H9 (cell line): ENCODE data around the gene MUC22. TPM values are rescaled to one million over a fixed set of nuclear protein-coding genes. Genes with fewer than 3 reads are reported as not detected.

Experiments
- DNase-seq: peaks from one replicate; pipeline ENCODE4 v3.0.0-alpha.2; 2017
- H2AFZ ChIP-seq: one replicate; pipeline ENCODE4 v1.6.1; 2013; ENCODE audit warnings: mild to moderate bottlenecking, low read length, control low read depth, moderate library complexity
- H2AK5ac ChIP-seq: 2 replicates; pipeline ENCODE4 v1.6.1; 2013; ENCODE audit warnings: low read length, control low read depth, mixed read lengths; ENCODE audit not compliant: insufficient read length
- H2BK120ac ChIP-seq: one replicate; pipeline ENCODE4 v1.6.1; 2013; ENCODE audit warnings: low read depth, mild to moderate bottlenecking, low read length, control low read depth, inconsistent platforms; ENCODE audit not compliant: poor library complexity, severe bottlenecking
- H2BK12ac ChIP-seq: 2 replicates; pipeline ENCODE4 v1.6.1; 2013; ENCODE audit warnings: low read length, control low read depth, mixed read lengths, low read depth; ENCODE audit not compliant: insufficient read length
- H2BK15ac ChIP-seq: 2 replicates; pipeline ENCODE4 v1.6.1; 2013; ENCODE audit warnings: low read depth, low read length, control low read depth
- H2BK20ac ChIP-seq: one replicate; pipeline ENCODE4 v1.6.1; 2013; ENCODE audit warnings: low read depth, mild to moderate bottlenecking, low read length, control low read depth, inconsistent platforms; ENCODE audit not compliant: poor library complexity, severe bottlenecking
- H2BK5ac ChIP-seq: 2 replicates; pipeline ENCODE4 v1.6.1; 2013; ENCODE audit warnings: low read length, control low read depth, mixed read lengths; ENCODE audit not compliant: insufficient read length
- H3K14ac ChIP-seq: 2 replicates; pipeline ENCODE4 v1.6.1; 2013; ENCODE audit warnings: low read length, control low read depth; ENCODE audit not compliant: insufficient read depth
- H3K18ac ChIP-seq: 2 replicates; pipeline ENCODE4 v1.6.1; 2013; ENCODE audit warnings: low read depth, mild to moderate bottlenecking, mixed read lengths, low read length, control low read depth; ENCODE audit not compliant: insufficient read length
- H3K23ac ChIP-seq: 2 replicates; pipeline ENCODE4 v1.6.1; 2013; ENCODE audit warnings: low read length, control low read depth, mixed read lengths, low read depth; ENCODE audit not compliant: insufficient read length
- H3K23me2 ChIP-seq: 2 replicates; pipeline ENCODE4 v1.6.1; 2013; ENCODE audit warnings: low read depth, mild to moderate bottlenecking, mixed read lengths, low read length, control low read depth; ENCODE audit not compliant: insufficient read length, poor library complexity, severe bottlenecking
- H3K27ac ChIP-seq: 2 replicates; pipeline ENCODE4 v1.5.1; 2013; ENCODE audit warnings: low read length, control low read depth, mixed read lengths, low read depth; ENCODE audit not compliant: insufficient read length
- H3K27me3 ChIP-seq: 2 replicates; pipeline ENCODE4 v1.6.1; 2013; ENCODE audit warnings: low read length, control low read depth, inconsistent platforms; ENCODE audit not compliant: insufficient read depth
- H3K4ac ChIP-seq: 2 replicates; pipeline ENCODE4 v1.6.1; 2013; ENCODE audit warnings: low read depth, mild to moderate bottlenecking, control low read depth, inconsistent platforms, low read length, moderate library complexity
- H3K4me1 ChIP-seq: 2 replicates; pipeline ENCODE4 v1.6.1; 2013; ENCODE audit warnings: low read length, control low read depth, inconsistent platforms; ENCODE audit not compliant: insufficient read depth
- H3K4me2 ChIP-seq: 2 replicates; pipeline ENCODE4 v1.6.1; 2013; ENCODE audit warnings: low read length, control low read depth, mixed read lengths; ENCODE audit not compliant: insufficient read length, insufficient read depth
- H3K56ac ChIP-seq: 2 replicates; pipeline ENCODE4 v1.6.1; 2013; ENCODE audit warnings: low read depth, mild to moderate bottlenecking, mixed read lengths, low read length, control low read depth; ENCODE audit not compliant: insufficient read length
- H3K79me1 ChIP-seq: 2 replicates; pipeline ENCODE4 v1.6.1; 2013; ENCODE audit warnings: low read depth, mild to moderate bottlenecking, moderate library complexity, low read length, control low read depth, inconsistent platforms; ENCODE audit not compliant: insufficient read depth, poor library complexity, severe bottlenecking
- H3K79me2 ChIP-seq: 2 replicates; pipeline ENCODE4 v1.6.1; 2013; ENCODE audit warnings: low read length, control low read depth, inconsistent platforms; ENCODE audit not compliant: insufficient read depth
- H3K9ac ChIP-seq: 2 replicates; pipeline ENCODE4 v1.6.1; 2013; ENCODE audit warnings: low read length, control low read depth, mixed read lengths; ENCODE audit not compliant: insufficient read length; ENCODE audit errors: extremely low read depth
- H3K9me3 ChIP-seq: one replicate; pipeline ENCODE4 v1.6.1; 2013; ENCODE audit warnings: low read depth, low read length, inconsistent platforms; ENCODE audit not compliant: control insufficient read depth
- H3T11ph ChIP-seq: one replicate; pipeline ENCODE4 v1.6.1; 2013; ENCODE audit warnings: mild to moderate bottlenecking, low read length, control low read depth, inconsistent platforms
- H4K20me1 ChIP-seq: one replicate; pipeline ENCODE4 v1.6.1; 2013; ENCODE audit not compliant: control insufficient read depth, insufficient read length, insufficient read depth
- H4K5ac ChIP-seq: 2 replicates; pipeline ENCODE4 v1.6.1; 2013; ENCODE audit warnings: low read depth, mild to moderate bottlenecking, mixed read lengths, low read length, control low read depth; ENCODE audit not compliant: insufficient read length
- H4K8ac ChIP-seq: replicated peaks from 2 replicates; pipeline ENCODE4 v1.6.1; 2013; ENCODE audit warnings: low read length, control low read depth, mixed read lengths, low read depth; ENCODE audit not compliant: insufficient read length
- H4K91ac ChIP-seq: 2 replicates; pipeline ENCODE4 v1.6.1; 2013; ENCODE audit warnings: low read depth, mild to moderate bottlenecking, moderate library complexity, mixed read lengths, low read length, control low read depth; ENCODE audit not compliant: insufficient read length
- H3K27ac Mint-ChIP-seq, 3 experiments: 2 replicates in 2 of 3; 3 replicates in 1 of 3; pipeline ENCODE4 v1.8.0; 2020 to 2021; ENCODE audit warnings: mixed read lengths in 3 of 3, mild to moderate bottlenecking in 1 of 3, moderate library complexity in 1 of 3
- H3K27me3 Mint-ChIP-seq: 2 replicates; pipeline ENCODE4 v1.8.0; 2021; ENCODE audit warnings: low read depth, mild to moderate bottlenecking, moderate library complexity, mixed read lengths
- H3K36me3 Mint-ChIP-seq, 3 experiments: 2 replicates in 2 of 3; 3 replicates in 1 of 3; pipeline ENCODE4 v1.8.0; 2020 to 2021; ENCODE audit warnings: low read depth in 3 of 3, mixed read lengths in 3 of 3; ENCODE audit not compliant: insufficient read depth in 1 of 3
- H3K4me1 Mint-ChIP-seq, 2 experiments: 2 replicates each; pipeline ENCODE4 v1.8.0; 2020; ENCODE audit warnings: mixed read lengths in 2 of 2
- H3K4me3 Mint-ChIP-seq, 2 experiments: 2 replicates in 1 of 2; 3 replicates in 1 of 2; pipeline ENCODE4 v1.8.0; 2020 to 2021; ENCODE audit warnings: mild to moderate bottlenecking in 2 of 2, mixed read lengths in 2 of 2, moderate library complexity in 1 of 2
- H3K9me3 Mint-ChIP-seq, 2 experiments: 2 replicates in 1 of 2; 3 replicates in 1 of 2; pipeline ENCODE4 v1.8.0; 2020; ENCODE audit warnings: mild to moderate bottlenecking in 2 of 2, mixed read lengths in 2 of 2, moderate library complexity in 1 of 2
- CTCF ChIP-seq: fragments of 200-600 bp; sonication (generic); conservative IDR thresholded peaks from 3 replicates; pipeline ENCODE4 v1.8.0; 2021; ENCODE audit warnings: antibody characterized with exemption, mild to moderate bottlenecking
- WGBS: extraction: QIAGEN DNeasy Blood & Tissue Kit; methylation state at CpG from one replicate; pipeline ENCODE4 v1.1.7; 2013; ENCODE audit warnings: missing lambda C conversion rate, low lambda C conversion rate, mixed read lengths; ENCODE audit not compliant: insufficient read length; ENCODE audit errors: extremely low coverage; 5-methylcytosine and 5-hydroxymethylcytosine counted together
- total RNA-seq: library from RNA; stranded (reverse); gene quantifications from 2 replicates; pipeline ENCODE4 v1.2.1, GENCODE V29; 2021

MUC22 gene
- total RNA-seq, 1 experiment from 2014 or later = not detected

GRCh38 chr6:30997301-30997700 is 13.0 kb upstream of the MUC22 start:
- Histone ChIP-seq H2BK20ac (no peak overlapping the region), H3K79me2 (no peaks in the 10 kb centered on the region), H3K18ac (no peak overlapping the region), H2AFZ (no peak overlapping the region), H3K23me2 (no peaks in the 10 kb centered on the region), H3K9ac (no peak overlapping the region), H4K5ac (no peak overlapping the region), H4K91ac (no peak overlapping the region), H3K23ac (no peak overlapping the region), H3K27ac (no peak overlapping the region), H2BK12ac (no peak overlapping the region), H3K79me1 (no peaks in the 10 kb centered on the region), H3K9me3 (no peaks in the 10 kb centered on the region), H3K14ac (no peak overlapping the region), H2BK5ac (no peak overlapping the region), H2BK120ac (no peak overlapping the region), H3K56ac (no peak overlapping the region), H3K4me1 (no peaks in the 10 kb centered on the region), H3K4ac (no peak overlapping the region), H3K4me2 (no peak overlapping the region), H4K8ac (no peak overlapping the region), H3T11ph (no peak overlapping the region), H3K27me3 (no peaks in the 10 kb centered on the region), H2BK15ac (no peak overlapping the region), H2AK5ac (no peak overlapping the region), H4K20me1 (no peaks in the 10 kb centered on the region)
- DNase-seq = no peak
- Mint-ChIP-seq H3K36me3 (peaks cover 2 to 7% (median 7%) of the 10 kb centered on the region in 3 experiments; a peak in 6 of 7 replicates), H3K27ac (no peak overlapping the region), H3K27me3 (peaks cover 2% of the 10 kb centered on the region), H3K4me3 (no peak overlapping the region), H3K9me3 (peaks cover 12 to 18% of the 10 kb centered on the region in 2 experiments), H3K4me1 (no peaks in the 10 kb centered on the region)
- TF ChIP-seq CTCF = no peak
- WGBS = no CpG with 5 or more reads among the region's 2 CpGs
